Head of caudate nucleus (tissue), 42 donors: ENCODE results near the gene AGFG2.
"Not testable (repeated sequence)": the region's sequence is repeated elsewhere in the genome, so short reads cannot be mapped to it uniquely, and the experiment has no call there.

Experiments used
- DNase-seq, 42 donors: peaks; one replicate each; pipeline versions ENCODE4 v3.0.0 to v3.0.0-alpha.2; 2020 to 2021; ENCODE audit warnings: mixed read lengths in 7 of 42
- intact Hi-C: fragments of 100-400 bp; cut with DNase I; formaldehyde crosslinking; loops from one replicate; pipeline ENCODE4 v1.15.0; 2022

AGFG2 gene

GRCh38 chr7:100538654-100539435 is at the start of gene AGFG2:
Gene AGFG2 (plus strand): TSS chr7:100539203. CDS start chr7:100539347, 144 bp downstream.
- intact Hi-C loops = no loop called here
- DNase-seq = peak; percentile 100

GRCh38 chr7:100489824-100490223 is 49.2 kb upstream of the AGFG2 start:
- intact Hi-C loops = no loop called here
- DNase-seq = peak; percentile 89 to 100 (median 97)

GRCh38 chr7:100490483-100491191 is 48.4 kb upstream of the AGFG2 start:
- intact Hi-C loops = no loop called here
- DNase-seq = no peak

- no peak for DNase-seq
- intact Hi-C loops = no loop called here
These were observed 47.8 kb upstream of the AGFG2 start for GRCh38 chr7:100491192-100491578.

GRCh38 chr7:100492738-100493475 is 46.1 kb upstream of the AGFG2 start:
- DNase-seq = no peak
- intact Hi-C loops = no loop called here

GRCh38 chr7:100493476-100494264 is 45.3 kb upstream of the AGFG2 start:
- intact Hi-C loops = no loop called here
- DNase-seq = peak in 39 of 42 donors; percentile 45 to 83 (median 71)

GRCh38 chr7:100496509-100496908 is 42.5 kb upstream of the AGFG2 start:
- intact Hi-C loops = no loop called here
- DNase-seq = no peak

GRCh38 chr7:100500743-100501142 is 38.3 kb upstream of the AGFG2 start:
- DNase-seq, intact Hi-C loops: not testable (repeated sequence)

- intact Hi-C loops, DNase-seq: not testable (repeated sequence)
These were observed 35.0 kb upstream of the AGFG2 start for GRCh38 chr7:100504031-100504430.

- no peak for DNase-seq
- intact Hi-C loops = no loop called here
These were observed 34.0 kb upstream of the AGFG2 start for GRCh38 chr7:100504887-100505611.

- peak in 14 of 42 donors; percentile 27 to 84 (median 48) for DNase-seq
- intact Hi-C loops = no loop called here
These were observed 32.6 kb upstream of the AGFG2 start for GRCh38 chr7:100506356-100506923.

GRCh38 chr7:100509231-100509630 is 29.8 kb upstream of the AGFG2 start:
- no peak for DNase-seq
- intact Hi-C loops = no loop called here

GRCh38 chr7:100510437-100511239 is 28.4 kb upstream of the AGFG2 start:
- intact Hi-C loops = no loop called here
- DNase-seq = no peak

GRCh38 chr7:100513212-100513810 is 25.7 kb upstream of the AGFG2 start:
- intact Hi-C loops = no loop called here
- DNase-seq = no peak

GRCh38 chr7:100515072-100515532 is 23.9 kb upstream of the AGFG2 start:
- no peak for DNase-seq

GRCh38 chr7:100516135-100516812 is 22.7 kb upstream of the AGFG2 start:
- DNase-seq = no peak
- intact Hi-C loops = no loop called here

More at GRCh38 chr7:100515072-100515532, 23.9 kb upstream of the AGFG2 start:
- intact Hi-C loops = no loop called here
